HL-60/S4 treated with retinoic acid at 250 ng/mL for 4 days and 3 days (cell line): ENCODE measurements around the gene HS3ST2.
"Not testable (repeated sequence)": the region's sequence is repeated elsewhere in the genome, so short reads cannot be mapped to it uniquely, and the experiment has no call there.

ENCODE experiments used
- in situ Hi-C: fragments of 300-500 bp; cut with MboI; formaldehyde crosslinking; loops from 2 replicates; pipeline ENCODE4 v1.7.0; 2022; ENCODE audit warnings: low sequenced_read_pairs

The HS3ST2 gene

DNA sequence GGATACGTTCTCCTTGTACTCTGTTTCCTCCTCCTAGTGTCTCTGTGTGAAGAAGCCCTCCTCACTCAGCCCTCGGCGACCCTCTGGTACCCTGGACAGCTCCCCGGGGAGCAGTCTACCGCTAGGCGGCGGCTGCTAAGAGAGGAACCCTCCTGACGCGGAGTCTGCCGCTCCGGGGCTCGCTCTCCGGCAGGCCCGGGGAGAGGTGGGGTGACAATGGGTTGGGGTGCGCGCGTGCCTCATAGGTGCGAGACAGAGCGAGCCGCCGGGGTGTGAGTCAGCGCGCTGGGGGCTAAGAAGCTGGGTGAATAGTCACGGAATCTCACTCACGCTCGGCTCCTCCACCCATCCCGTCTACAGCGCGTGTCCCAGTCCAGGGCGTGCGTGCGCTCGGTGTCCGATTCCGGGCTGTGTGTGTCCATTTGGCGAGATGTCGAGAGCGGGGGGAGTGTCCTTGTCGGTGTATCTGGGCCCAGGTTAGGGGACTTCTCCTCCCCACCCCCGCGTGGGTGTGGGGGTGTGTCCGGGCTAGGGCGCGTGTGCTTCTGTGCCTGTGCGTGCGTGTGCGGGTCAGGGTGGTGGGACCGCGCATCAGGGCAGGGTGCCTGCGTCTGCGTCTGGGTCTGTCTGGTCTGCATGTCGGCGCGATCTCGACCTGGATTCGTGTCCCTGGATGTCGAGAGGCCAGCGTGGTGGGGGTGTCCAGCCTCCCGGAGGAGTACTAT, 577 bp upstream of the HS3ST2 start:
- in situ Hi-C loops: no loop called here

DNA sequence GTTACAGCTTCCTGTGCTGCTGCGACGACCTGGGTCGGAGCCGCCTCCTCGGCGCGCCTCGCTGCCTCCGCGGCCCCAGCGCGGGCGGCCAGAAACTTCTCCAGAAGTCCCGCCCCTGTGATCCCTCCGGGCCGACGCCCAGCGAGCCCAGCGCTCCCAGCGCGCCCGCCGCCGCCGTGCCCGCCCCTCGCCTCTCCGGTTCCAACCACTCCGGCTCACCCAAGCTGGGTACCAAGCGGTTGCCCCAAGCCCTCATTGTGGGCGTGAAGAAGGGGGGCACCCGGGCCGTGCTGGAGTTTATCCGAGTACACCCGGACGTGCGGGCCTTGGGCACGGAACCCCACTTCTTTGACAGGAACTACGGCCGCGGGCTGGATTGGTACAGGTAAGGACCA, 746 bp downstream of the HS3ST2 start:
- in situ Hi-C loops: no loop called here

DNA sequence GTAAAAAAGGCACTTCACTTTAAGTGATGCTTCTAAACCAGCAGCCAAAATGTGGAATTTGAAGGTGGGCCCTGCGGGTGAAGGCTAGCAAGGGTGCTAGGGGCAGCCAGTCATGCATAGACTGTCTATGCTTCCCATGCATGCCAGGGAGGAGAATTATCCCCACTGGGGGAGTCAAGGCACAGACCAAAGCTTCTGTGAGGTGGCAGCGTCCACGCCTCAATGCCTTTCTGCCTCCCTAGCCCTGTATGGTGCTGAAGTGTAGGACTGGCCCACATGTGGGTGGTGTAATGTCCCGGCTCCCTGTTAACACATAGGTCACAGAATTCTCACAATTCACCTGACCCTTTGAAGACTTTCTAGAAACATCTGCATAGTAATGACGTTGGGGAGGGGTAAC, 1.9 kb downstream of the HS3ST2 start:
- in situ Hi-C loops: no loop called here

DNA sequence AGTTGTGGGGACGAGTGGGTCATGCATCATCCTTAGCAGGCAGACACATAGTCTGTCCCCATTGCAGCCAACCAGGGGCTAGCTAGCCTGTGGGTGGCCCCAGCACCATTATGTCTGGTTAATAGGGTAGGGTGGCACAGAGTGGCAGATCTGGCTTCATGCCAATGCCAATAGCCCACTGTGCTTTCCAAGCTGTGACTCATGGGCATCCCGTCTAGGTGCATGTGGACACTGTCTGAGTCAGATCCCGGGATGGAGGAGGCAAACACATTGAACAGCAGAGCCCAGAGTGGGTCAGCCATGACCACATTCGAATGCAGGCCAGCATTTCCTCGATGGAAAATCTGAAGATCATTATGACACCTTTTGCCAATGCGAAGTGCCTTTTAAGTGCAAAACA, 2.5 kb downstream of the HS3ST2 start:
- in situ Hi-C loops: no loop called here

DNA sequence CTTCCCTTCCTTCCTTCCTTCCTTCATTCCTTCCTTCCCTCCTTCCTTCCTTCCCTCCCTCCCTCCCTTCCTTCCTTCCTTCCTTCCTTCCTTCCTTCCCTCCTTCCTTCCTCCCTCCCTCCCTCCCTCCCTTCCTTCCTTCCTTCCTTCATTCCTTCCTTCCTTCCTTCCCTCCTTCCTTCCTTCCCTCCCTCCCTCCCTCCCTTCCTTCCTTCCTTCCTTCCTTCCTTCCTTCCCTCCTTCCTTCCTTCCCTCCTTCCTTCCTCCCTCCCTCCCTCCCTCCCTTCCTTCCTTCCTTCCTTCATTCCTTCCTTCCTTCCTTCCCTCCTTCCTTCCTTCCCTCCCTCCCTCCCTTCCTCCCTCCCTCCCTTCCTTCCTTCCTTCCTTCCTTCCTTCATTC, 4.8 kb downstream of the HS3ST2 start:
- in situ Hi-C loops: not testable (repeated sequence)

DNA sequence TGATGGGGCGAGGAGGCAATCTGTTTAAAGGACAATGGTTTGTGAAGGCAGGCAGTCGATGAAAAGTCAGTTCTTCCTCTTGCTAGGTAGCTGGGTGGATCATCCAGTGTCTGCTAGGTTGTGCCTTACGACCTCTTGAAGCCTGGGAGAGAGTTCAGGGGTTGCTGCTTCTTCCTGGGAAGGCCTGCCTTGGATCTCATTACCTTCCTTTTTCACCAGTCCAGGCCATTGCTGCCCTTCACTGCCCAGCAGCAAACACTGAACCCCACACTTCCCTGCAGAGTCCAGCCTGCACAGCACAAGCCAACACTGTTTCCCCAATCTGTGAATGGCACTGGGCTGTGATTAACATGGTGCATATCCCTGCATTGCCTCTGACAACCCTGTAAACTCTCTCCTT, 24.7 kb downstream of the HS3ST2 start:
- in situ Hi-C loops: no loop called here

DNA sequence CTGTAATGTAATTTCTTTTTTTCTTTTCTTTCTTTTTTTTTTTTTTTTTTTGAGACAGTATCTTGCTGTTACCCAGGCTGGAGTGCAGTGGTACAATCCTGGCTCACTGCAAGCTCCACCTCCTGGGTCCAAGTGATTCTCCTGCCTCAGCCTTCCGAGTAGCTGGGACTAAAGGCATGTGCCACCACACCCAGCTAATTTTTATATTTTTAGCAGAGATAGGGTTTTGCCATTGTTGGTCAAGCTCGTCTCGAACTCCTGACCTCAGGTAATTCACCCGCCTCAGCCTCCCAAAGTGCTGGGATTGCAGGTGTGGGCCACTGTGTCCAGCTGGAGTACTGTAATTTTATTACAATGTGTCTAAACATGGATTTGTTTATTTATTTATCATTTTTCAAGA, 28.1 kb downstream of the HS3ST2 start:
- in situ Hi-C loops: not testable (repeated sequence)

DNA sequence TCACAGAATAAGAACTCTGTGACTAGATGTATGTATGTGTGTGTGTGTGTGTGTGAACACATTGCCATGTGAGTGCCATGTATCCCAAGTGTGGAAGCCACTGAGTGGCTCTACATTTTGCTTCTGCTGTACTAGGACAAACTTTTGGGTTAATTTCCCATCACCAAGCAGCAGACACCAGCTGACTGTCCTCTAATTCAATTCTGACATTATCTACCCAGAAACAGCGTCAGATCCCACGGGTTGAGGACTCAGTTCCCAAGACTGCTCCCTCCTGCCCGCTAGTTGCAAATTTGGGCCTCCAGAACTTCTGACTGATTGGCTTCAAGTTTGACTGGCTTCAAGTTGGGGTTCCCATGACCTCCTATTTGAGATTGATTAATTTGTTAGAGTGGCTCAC, 29.2 kb downstream of the HS3ST2 start:
- in situ Hi-C loops: no loop called here

DNA sequence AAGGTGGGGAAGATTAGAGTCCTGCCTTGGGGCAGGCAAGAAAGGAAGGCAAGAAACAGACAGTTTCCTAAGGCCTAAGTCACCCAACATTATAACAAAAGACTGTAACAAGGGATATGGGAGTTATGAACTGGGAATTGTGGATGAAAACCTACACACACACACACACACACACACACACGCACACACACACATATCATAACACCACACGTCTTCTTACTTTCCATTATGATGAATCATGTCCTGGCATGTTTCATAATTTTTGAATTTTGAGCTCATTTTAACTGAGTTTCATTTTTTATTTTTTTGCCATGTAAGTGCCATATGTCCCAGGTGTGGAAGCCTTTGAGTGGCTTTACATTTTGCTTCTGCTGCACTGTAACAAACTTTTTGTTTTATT, 29.9 kb downstream of the HS3ST2 start:
- in situ Hi-C loops: no loop called here

DNA sequence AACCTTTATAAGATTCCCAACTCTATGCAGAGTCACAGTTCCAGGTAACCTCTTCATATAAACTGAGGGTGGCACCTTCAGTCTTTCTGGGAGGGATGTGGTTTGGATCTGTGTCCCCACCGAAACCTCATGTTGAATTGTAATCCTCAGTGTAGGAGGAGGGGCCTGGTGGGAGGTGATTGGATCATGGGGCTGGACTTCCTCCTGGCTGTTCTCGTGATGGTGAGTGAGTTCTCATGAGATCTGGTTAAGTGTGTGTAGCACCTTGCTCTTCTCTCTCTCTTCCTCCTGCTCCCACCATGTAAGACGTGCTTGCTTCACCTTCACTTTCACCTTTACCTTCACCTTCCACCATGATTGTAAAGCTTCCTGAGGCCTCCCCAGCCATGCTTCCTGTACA, 30.5 kb downstream of the HS3ST2 start:
- in situ Hi-C loops: no loop called here

DNA sequence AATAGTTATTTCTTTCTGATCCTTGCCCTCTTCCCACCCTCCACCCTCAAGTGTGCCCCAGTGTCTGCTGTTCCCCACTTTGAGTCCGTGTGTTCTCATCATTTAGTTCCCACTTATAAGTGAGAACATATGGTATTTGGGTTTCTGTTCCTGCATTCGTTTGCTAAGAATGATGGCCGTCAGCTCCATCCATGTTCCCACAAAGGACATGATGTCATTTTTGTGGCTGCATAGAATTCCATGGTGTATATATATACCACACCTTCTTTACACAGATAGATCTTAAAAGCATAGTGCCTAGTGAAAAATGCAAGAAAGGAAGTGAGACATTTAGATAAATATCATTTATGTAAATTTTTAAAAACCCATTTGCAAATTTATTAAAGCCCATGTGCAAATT, 33.1 kb downstream of the HS3ST2 start:
- in situ Hi-C loops: no loop called here

DNA sequence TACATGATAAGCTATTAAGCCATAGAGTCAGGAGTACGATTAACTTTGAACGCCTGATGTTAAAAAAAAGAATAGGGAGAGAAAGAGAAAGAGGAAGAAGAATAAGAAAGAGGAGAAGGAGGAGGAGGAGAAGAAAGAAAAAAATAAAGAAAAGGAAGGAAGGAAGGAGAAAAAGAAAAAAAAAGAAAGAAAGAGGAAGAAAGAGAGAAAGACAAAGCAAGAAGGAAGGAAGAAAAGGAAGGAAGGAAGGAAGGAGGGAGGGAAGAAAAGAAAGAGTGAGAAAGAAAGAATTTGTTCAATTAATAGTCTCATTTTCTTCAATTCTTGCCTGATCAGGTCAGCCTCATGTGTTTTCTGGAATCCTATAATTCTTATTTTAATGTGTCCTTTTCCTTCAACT, 33.7 kb downstream of the HS3ST2 start:
- in situ Hi-C loops: no loop called here

DNA sequence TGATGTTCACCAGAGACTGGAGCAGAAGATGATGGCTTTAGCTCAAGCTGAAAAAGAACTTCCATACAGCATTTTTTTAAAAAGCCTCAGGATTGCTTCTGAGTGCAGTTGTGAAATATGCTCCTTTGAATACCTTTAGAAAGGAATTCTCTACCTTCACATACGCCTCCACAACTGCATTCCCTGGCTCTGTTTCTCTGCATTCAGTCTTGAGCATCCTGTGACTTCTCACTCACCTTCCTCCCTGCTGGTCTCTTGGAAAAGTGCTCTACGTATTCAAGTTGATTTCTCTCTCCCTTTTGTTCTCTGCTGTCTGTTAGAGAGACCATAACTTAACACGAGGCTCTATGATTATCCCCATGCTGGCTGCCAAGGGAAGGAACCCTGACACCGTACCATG, 34.5 kb downstream of the HS3ST2 start:
- in situ Hi-C loops: no loop called here

DNA sequence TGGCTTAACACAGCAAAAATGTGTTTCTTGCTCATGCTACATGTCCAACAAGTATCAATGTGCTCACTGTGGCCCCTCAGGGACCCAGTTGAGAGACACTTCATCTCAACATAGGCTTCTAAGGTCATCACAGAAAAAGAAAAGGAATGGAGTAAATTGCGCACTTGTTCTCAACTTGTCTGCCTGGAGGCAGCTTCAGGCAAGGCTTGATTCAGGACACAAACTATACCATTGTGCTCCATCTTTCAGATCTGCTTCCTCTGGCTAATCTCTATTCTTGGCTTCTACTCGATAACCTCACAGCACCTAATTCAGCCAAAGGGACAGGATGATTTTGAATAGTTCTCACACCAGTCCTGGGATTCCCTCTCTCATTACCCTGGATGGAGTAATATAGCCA, 35.6 kb downstream of the HS3ST2 start:
- in situ Hi-C loops: no loop called here

DNA sequence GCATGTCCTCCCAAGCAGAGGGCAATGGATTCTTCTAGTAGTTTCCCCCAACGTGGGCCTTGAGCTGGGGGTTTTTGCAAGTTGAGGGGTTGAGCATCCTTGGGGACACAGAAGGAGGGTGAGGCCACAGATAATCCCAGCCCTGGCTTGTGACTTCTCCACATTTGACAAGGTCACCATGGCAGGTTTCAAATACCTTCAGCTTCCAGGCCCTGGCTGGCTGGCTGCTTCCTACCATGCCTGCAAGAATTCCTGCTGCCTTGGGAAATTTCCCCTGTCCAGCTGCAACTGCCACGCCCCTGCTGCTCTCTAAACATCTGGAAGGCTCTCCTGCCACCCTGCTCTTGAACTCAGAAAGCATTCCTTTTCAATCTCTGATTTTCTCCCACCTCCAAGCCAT, 41.3 kb downstream of the HS3ST2 start:
- in situ Hi-C loops: no loop called here

DNA sequence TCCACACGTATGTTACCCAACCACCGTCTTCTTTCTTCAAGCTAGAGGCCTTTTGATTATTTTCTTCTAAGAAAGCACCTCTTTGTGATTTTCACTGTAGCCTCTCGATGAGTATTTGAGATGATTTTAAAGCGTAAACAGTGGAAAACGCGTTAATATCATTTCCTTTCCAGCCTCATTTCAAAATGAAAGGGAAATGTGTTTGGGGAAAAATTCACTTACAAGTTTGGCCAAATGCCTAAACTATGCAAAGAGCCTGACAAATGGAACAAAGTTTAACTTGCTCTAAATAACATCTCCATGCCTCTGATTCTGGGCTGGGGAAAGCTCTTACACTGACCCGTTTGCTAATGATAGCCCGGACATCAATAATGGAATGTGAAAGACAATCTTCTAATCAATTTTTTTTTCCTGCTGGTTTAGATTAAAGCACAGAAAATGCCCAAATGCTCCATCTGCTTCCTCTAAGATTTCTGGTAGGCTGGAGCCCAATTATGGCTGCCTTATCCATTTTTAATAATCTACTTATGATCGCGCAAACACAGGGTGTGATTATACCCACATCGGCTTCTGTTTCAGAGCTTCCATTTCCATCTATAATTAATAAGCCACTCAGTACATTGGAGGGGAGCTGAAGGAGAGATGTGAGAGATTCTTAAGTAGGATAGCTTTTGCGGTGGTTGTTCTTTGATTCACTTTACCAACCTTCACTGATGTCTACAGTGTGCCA, 43.5 kb downstream of the HS3ST2 start:
- in situ Hi-C loops: no loop called here

DNA sequence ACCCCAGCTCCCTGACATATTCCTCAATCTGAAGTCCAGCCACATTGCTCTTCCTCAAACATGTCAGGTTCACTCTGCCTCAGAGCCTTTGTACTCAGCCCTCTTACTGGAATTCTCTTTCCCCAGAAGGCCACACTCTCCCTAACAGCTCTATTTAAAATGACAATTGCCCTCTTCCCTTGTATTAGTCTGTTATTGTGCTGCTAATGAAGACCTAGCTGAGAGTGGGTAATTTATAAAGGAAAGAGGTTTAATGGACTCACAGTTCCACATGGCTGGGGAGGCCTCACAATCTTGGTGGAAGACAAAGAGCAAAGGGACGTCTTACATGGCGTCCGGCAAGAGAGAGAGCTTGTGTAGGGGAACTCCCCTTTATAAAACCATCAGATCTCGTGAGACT, 46.0 kb downstream of the HS3ST2 start:
- in situ Hi-C loops: no loop called here

DNA sequence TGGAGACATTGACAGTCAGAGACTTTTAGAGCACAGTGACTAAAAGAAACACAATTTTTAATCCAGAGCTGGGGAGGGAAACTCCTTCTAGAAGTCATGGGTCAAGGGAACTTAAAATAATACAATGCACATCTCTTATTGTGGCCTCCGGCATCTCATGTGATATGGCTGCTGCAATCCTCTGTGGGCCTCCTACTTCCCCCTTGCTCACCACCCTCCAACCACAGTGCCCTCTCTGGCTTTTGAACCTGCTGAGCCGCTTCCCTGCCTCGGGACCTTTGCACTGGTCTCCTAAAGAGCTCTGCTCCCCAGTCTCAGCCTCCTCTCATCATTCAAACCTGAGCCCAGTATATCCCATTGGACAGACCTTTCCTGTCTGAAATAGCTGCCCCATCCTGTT, 47.6 kb downstream of the HS3ST2 start:
- in situ Hi-C loops: no loop called here

DNA sequence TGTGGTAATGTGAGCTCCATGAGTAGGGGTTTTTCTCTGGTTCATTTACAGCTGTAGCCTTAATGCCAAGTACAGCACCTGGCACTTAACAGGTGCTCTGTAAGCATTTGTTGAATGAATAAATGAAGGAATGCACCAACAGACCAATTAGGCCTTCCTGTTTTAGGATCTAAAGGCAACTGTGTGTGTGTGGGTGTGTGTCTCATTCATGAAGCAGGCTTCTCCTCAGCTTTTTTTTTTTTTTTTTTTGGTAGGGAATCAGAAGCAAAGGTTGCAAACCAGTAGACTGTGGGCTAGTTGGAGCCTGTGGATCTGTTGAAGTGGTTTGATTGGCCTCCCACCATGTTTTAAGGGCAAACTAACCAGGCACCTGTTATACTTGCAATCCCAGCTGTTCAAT, 48.1 kb downstream of the HS3ST2 start:
- in situ Hi-C loops: no loop called here

DNA sequence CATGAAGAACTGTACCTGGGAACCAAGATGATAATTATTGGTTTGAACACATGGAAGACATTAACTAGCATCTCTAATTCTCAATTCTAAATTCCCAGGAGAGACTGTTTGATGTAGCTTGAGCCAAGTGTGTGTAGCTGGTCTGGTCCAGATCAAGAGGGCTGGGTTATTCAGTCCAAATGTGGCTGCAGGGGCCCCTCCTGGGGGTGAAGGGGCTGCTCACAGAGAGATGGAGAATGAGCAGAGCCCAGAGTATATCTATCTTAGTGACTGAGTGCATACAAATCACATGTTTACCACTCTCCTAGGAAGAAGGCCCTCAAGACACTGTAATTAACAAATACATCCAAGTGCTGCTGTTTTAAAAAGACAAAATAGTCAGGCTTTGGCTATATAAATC, 50.4 kb downstream of the HS3ST2 start:
- in situ Hi-C loops: no loop called here

DNA sequence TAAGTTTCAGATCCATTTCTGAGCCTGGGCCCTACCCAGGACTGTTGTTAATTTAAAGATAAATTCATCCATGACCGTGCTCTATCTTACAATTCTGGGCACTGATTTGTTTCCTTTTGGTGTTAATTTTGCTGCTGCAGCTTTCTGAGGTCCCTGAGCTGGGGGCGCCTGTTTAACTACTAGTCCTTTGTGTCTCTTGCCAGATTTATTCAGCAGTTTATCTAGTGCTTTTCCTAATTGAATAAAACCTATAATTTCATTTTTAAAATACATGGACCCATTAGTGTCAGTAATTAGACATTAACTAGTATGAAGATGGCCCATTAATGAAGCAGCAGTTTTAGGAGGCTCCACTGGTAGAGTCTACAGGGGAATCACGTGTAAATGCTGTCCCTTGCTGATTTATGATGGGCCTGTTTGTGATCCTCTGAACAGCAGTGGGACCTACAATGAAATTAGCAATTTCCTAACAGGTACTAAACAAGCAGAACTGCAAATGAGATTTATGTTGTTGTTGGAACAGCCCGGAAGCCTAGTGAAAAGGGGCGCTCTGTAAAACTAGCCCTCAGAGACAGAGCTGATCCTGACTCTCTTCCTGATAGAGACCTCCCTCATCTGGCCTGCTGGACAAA, 54.7 kb downstream of the HS3ST2 start:
- in situ Hi-C loops: no loop called here

DNA sequence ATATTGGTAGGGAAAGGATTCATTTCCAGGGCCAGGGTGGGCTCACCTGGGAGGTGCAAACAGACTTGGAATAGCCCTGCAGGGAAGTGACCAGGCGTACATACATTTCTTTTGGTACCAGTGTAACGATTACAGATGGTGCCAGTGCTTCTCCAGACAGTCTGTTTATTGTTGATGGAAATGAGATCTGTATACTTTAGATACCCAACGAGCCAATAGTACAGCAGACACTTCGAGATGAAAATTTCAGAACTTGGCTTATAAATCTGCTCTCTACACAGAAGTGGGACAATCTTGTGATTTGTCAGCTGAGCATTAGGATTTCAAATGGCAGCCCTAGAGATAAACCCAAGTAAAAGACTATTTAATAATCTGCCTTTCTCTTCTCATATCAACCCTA, 57.9 kb downstream of the HS3ST2 start:
- in situ Hi-C loops: no loop called here
